ENCODE data around the gene NTSR1. TPM values are rescaled to one million over a fixed set of nuclear protein-coding genes. Genes with fewer than 3 reads are reported as not detected.

The NTSR1 gene
- total and polyA plus RNA-seq, 2 of the 13 experiments (the other 11 are each of a cell fraction or from before 2014, with no cell fraction given) = 0.09 to 0.12 TPM

- TF ChIP-seq PRDM15 (CRISPR knock-in tag; IDR thresholded peaks at IDR 0.05) (no peak), PHF8 (CRISPR knock-in tag; IDR thresholded peaks at IDR 0.05) (peak; percentile 66; the same call in 1 of the 2 replicates), ZNF414 (CRISPR knock-in tag; IDR thresholded peaks at IDR 0.05) (peak; percentile 14; the same call in 1 of the 2 replicates), PRDM10 (CRISPR knock-in tag; IDR thresholded peaks at IDR 0.05; ENCODE audit: low read depth) (no peak), ZNF160 (CRISPR knock-in tag; IDR thresholded peaks at IDR 0.05) (0 out of 2 replicates have a peak, but pooled peaks have one; percentile 10), CAMTA2 (CRISPR knock-in tag; IDR thresholded peaks at IDR 0.05; ENCODE audit: borderline replicate concordance) (no peak; the same call in none of the 2 replicates), ZNF546 (CRISPR knock-in tag; conservative IDR thresholded peaks at IDR 0.05) (no peak), JARID2 (CRISPR knock-in tag; IDR thresholded peaks at IDR 0.05; ENCODE audit: insufficient replicate concordance) (no peak), RFX1 (IDR thresholded peaks at IDR 0.05) (no peak), ELF1 (CRISPR knock-in tag; IDR thresholded peaks at IDR 0.05) (no peak), POLR2AphosphoS2 (IDR thresholded peaks at IDR 0.05; ENCODE audit: low read depth, low read length) (no peak), ZNF337 (CRISPR knock-in tag; IDR thresholded peaks at IDR 0.05; ENCODE audit: borderline replicate concordance, low read depth) (peak; percentile 91; the same call in 1 of the 2 replicates), AFF4 (CRISPR knock-in tag; IDR thresholded peaks at IDR 0.05) (no peak), KMT2B (CRISPR knock-in tag; IDR thresholded peaks at IDR 0.05) (no peak; the same call in 1 of the 2 replicates), ZSCAN30 (CRISPR knock-in tag; IDR thresholded peaks at IDR 0.05) (peak; percentile 32; the same call in 1 of the 2 replicates), ZNF652 (CRISPR knock-in tag; IDR thresholded peaks at IDR 0.05; ENCODE audit: borderline replicate concordance, low read depth) (no peak)
Measured at GRCh38 chr20:62795023-62795761, 86.6 kb downstream of the NTSR1 start (continued).
